ENCODE results near the gene MDFIC2.
A peak's percentile ranks its signal among the peaks of the same experiment; 100 is the strongest.

MDFIC2 gene

GRCh38 chr3:70177881-70178645 is 134.4 kb downstream of the MDFIC2 start:
- FAIRE-seq = no peak

DNA sequence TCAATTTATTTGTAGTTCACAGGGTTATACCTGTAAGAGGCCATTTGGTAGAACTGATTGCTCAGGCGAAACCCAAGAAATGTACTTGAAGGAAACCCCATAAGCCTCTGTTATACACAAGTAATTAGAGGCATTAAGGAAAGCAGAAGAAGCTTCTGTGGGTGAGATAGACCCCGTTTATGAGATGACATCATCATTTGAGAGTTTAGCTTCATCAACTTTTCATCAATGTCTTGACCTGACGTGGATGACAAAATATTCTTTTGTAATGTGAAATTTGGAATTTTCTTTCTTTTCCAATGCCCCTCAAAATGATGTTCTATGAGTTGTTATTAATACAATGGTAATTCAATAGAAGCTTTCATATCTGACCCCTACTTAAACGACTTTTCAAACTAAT is 136.2 kb downstream of the MDFIC2 start:
- FAIRE-seq = no peak

GRCh38 chr3:70156808-70157207 is 155.6 kb downstream of the MDFIC2 start:
- no peak for FAIRE-seq

DNA sequence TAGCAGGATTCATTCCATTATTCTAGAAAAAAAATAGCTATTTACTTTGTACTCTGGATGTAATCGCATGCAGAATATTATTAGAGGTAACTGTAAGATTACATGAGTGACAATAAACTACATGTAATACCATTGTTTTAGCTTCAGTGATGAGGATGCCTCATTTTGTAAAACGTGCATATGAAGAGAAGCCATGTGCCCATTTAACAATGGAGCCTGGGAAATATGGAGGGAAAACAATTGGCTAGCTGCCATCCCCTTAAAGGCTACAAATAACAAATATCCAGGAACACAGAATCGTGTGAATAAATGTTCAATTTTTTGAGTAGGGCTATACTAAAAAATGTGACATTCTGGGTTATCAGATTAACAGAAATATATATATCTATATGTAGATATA is 161.8 kb downstream of the MDFIC2 start:
- no peak for FAIRE-seq

- peak; percentile 58 for FAIRE-seq
These were observed 162.6 kb downstream of the MDFIC2 start for GRCh38 chr3:70149714-70150400.
